Loucy (cell line): ENCODE results near the gene FZD8.

Experiments used
- H2AFZ ChIP-seq: fragments of 200-600 bp; sonication (generic); 2 replicates; pipeline ENCODE4 v1.6.0; 2016; ENCODE audit warnings: antibody characterized with exemption, mild to moderate bottlenecking, low read length, moderate library complexity
- H3F3A ChIP-seq: fragments of 200-600 bp; 2 replicates; pipeline ENCODE4 v1.6.0; 2016; ENCODE audit warnings: antibody characterized with exemption, low read depth, mild to moderate bottlenecking
- H3K27me3 ChIP-seq: fragments of 200-600 bp; sonication (generic); 2 replicates; pipeline ENCODE4 v1.6.1; 2014; ENCODE audit warnings: low read length, mild to moderate bottlenecking; ENCODE audit not compliant: insufficient read depth, poor library complexity, severe bottlenecking
- H3K36me3 ChIP-seq: fragments of 200-600 bp; sonication (generic); 2 replicates; pipeline ENCODE4 v1.6.1; 2016; ENCODE audit warnings: low read length; ENCODE audit not compliant: insufficient read depth
- H3K4me1 ChIP-seq: fragments of 200-600 bp; sonication (generic); 2 replicates; pipeline ENCODE4 v1.5.1; 2014; ENCODE audit warnings: low read length, mild to moderate bottlenecking; ENCODE audit not compliant: insufficient read depth, poor library complexity, severe bottlenecking
- H3K4me2 ChIP-seq: fragments of 200-600 bp; sonication (generic); 2 replicates; pipeline ENCODE4 v1.6.0; 2014; ENCODE audit warnings: antibody characterized with exemption, low read length, low read depth, mild to moderate bottlenecking; ENCODE audit not compliant: poor library complexity, severe bottlenecking
- H3K4me3 ChIP-seq: fragments of 200-600 bp; sonication (generic); 2 replicates; pipeline ENCODE4 v1.5.1; 2014; ENCODE audit warnings: low read length, mild to moderate bottlenecking, mixed read lengths; ENCODE audit not compliant: poor library complexity, severe bottlenecking
- H3K79me2 ChIP-seq: fragments of 200-600 bp; sonication (generic); 2 replicates; pipeline ENCODE4 v1.6.1; 2014; ENCODE audit warnings: low read length; ENCODE audit not compliant: insufficient read depth
- H3K9ac ChIP-seq: fragments of 200-600 bp; sonication (generic); 2 replicates; pipeline ENCODE4 v1.6.0; 2014; ENCODE audit warnings: mild to moderate bottlenecking, low read depth, low read length, moderate library complexity; ENCODE audit not compliant: poor library complexity, severe bottlenecking
- H3K9me2 ChIP-seq: fragments of 200-600 bp; sonication (generic); replicated peaks from 2 replicates; pipeline ENCODE4 v1.6.1; 2016; ENCODE audit warnings: low read depth, low read length, mixed read lengths
- H3K9me3 ChIP-seq: fragments of 200-600 bp; sonication (generic); 2 replicates; pipeline ENCODE4 v1.6.1; 2014; ENCODE audit warnings: mild to moderate bottlenecking, antibody characterized with exemption, low read length, low read depth; ENCODE audit not compliant: insufficient read depth
- H4K20me1 ChIP-seq: fragments of 200-600 bp; sonication (generic); 2 replicates; pipeline ENCODE4 v1.6.0; 2014; ENCODE audit warnings: antibody characterized with exemption, low read length, mild to moderate bottlenecking; ENCODE audit not compliant: insufficient read depth, poor library complexity, severe bottlenecking
- EZH2phosphoT487 ChIP-seq: fragments of 200-600 bp; IDR thresholded peaks from 2 replicates; pipeline ENCODE4 v1.6.1; 2018; ENCODE audit warnings: antibody characterized with exemption, mild to moderate bottlenecking, moderate library complexity, borderline replicate concordance
- TF ChIP-seq, protein P1 (sequence below): fragments of 200-600 bp; sonication (generic); conservative IDR thresholded peaks from 2 replicates; pipeline ENCODE4 v1.5.1; 2014; ENCODE audit warnings: mild to moderate bottlenecking, antibody characterized with exemption, low read length

FZD8 gene

DNA sequence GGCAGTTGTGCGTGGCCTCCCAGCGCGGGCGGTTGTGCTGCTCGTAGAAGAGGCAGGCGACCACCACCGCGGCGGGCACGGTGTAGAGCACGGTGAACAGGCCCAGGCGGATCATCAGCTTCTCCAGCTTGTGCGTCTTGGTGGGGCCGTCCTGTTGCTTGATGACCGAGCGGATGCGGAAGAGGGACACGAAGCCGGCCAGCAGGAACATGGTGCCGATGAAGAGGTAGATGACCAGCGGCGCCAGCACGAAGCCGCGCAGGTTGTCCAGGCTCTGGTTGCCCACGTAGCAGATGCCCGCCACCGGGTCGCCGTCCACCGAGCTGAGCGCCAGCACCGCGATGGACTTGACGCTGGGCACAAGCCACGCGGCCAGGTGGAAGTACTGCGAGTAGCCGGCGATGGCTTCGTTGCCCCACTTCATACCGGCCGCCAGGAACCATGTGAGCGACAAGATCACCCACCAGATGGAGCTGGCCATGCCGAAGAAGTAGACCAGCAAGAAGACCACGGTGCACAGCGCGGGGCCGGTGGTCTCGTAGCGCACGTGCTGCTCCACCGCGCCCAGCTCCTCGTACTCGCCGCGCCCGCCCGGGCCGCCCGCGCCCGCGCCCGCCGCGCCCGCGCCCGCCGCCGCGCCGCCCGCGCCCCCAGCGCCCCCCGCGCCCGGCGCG, 2.2 kb downstream of the FZD8 start:
- no peak overlapping the region for H3K9ac ChIP-seq
- no peak overlapping the region for H2AFZ ChIP-seq
- no peaks in the 10 kb centered on the region for H3K9me3 ChIP-seq
- no peaks in the 10 kb centered on the region for H3K9me2 ChIP-seq
- no peaks in the 10 kb centered on the region for H3K27me3 ChIP-seq
- H3F3A ChIP-seq = no peaks in the 10 kb centered on the region
- no peaks in the 10 kb centered on the region for H3K36me3 ChIP-seq
- no peak overlapping the region for H3K4me2 ChIP-seq
- no peaks in the 10 kb centered on the region for H3K79me2 ChIP-seq
- no peaks in the 10 kb centered on the region for H3K4me1 ChIP-seq
- no peaks in the 10 kb centered on the region for H4K20me1 ChIP-seq
- no peak overlapping the region for H3K4me3 ChIP-seq
- TF ChIP-seq, protein P1, sequence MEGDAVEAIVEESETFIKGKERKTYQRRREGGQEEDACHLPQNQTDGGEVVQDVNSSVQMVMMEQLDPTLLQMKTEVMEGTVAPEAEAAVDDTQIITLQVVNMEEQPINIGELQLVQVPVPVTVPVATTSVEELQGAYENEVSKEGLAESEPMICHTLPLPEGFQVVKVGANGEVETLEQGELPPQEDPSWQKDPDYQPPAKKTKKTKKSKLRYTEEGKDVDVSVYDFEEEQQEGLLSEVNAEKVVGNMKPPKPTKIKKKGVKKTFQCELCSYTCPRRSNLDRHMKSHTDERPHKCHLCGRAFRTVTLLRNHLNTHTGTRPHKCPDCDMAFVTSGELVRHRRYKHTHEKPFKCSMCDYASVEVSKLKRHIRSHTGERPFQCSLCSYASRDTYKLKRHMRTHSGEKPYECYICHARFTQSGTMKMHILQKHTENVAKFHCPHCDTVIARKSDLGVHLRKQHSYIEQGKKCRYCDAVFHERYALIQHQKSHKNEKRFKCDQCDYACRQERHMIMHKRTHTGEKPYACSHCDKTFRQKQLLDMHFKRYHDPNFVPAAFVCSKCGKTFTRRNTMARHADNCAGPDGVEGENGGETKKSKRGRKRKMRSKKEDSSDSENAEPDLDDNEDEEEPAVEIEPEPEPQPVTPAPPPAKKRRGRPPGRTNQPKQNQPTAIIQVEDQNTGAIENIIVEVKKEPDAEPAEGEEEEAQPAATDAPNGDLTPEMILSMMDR = no peak
- no peak for TF ChIP-seq EZH2phosphoT487

DNA sequence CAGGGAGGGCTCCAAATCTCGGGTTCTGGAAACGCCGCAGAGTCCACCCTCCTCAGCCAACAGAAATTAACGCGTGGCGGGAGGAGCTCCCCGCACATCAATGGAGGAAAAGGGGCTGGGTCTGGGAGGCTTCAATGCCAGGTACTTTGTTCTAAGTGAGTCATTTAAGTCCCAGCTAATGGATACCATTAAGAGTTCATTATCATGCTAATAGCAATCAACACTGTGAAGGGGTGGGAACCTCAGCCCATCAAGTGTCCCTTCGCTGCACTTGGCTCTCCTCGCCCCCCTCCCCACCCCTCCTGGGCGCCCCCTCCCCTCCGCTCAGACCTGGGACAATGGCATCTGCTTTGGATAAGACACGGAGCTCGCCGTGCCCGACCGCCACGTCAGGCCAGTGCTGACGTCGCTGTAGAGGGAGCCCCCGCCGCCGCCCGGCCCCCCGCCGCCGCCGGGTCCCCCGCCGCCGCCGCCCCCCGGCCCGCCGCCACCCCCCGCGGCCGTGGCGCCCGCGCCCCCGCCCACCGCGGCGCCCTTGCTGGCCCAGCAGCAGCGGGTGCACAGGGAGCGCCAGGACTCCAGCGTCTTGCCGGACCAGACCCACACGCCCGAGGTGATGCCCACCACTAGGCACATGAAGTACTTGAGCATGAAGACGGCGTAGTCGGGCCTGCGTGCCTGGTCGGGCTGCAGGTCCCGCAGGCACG, 2.9 kb downstream of the FZD8 start:
- Histone ChIP-seq H3K9me2 (no peaks in the 10 kb centered on the region), H3K9ac (no peak overlapping the region), H3K4me2 (no peak overlapping the region), H3K27me3 (no peaks in the 10 kb centered on the region), H3K79me2 (no peaks in the 10 kb centered on the region), H3K9me3 (no peaks in the 10 kb centered on the region), H3K4me3 (no peak overlapping the region), H3F3A (no peaks in the 10 kb centered on the region), H3K4me1 (no peaks in the 10 kb centered on the region), H2AFZ (no peak overlapping the region), H4K20me1 (no peaks in the 10 kb centered on the region), H3K36me3 (no peaks in the 10 kb centered on the region)
- TF ChIP-seq, protein P1 = no peak
- no peak for TF ChIP-seq EZH2phosphoT487

GRCh38 chr10:35638101-35638500, 4.0 kb downstream of the FZD8 start:
- Histone ChIP-seq H3K4me3 (no peak overlapping the region), H3K9ac (no peak overlapping the region), H3K9me3 (no peaks in the 10 kb centered on the region), H3K4me2 (no peak overlapping the region), H3K4me1 (no peaks in the 10 kb centered on the region), H3K79me2 (no peaks in the 10 kb centered on the region), H3K27me3 (no peaks in the 10 kb centered on the region), H4K20me1 (no peaks in the 10 kb centered on the region), H3F3A (no peaks in the 10 kb centered on the region), H3K36me3 (no peaks in the 10 kb centered on the region), H2AFZ (no peak overlapping the region), H3K9me2 (no peaks in the 10 kb centered on the region)
- TF ChIP-seq, protein P1 = no peak
- TF ChIP-seq EZH2phosphoT487 = no peak
